ENCODE results near the gene FGF8. TPM values are rescaled to one million over a fixed set of nuclear protein-coding genes. Genes with fewer than 3 reads are reported as not detected.

FGF8 gene
- total and polyA plus RNA-seq, 7 donors: not detected

DNA sequence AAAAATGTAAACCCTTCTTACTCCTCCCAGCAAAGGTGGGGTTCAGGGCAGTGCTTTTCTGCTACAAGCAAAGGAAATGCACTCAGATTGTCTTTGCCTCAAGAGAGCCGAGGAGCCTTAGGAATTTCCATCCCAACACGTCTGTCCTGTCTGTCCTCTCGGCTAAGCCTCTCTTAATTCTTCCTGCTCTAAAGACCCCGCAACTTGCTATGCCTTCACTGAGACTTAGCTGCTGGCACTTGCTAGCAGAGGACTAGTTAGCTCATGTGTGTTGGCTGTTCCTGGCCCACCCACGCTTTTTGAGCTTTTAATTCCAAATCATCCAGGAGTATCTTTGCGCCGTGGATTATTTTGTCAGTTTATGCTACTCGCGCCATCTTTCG, 7.8 kb upstream of the FGF8 start:
- peak overlapping the region; percentile 46 for H3K27ac ChIP-seq
- H3K27me3 ChIP-seq (ENCODE audit: insufficient read depth in 3 of 3, low read length in 2 of 3): peaks cover 0 to 11% (median 4%) of the 10 kb centered on the region in 3 donors
- peak overlapping the region; percentile 86 for H3K4me3 ChIP-seq
- peaks cover 10 to 50% of the 10 kb centered on the region in 2 donors for H3K36me3 ChIP-seq (ENCODE audit: insufficient read depth in 1 of 2, low read depth in 1 of 2)
- DNase-seq (no peak), ATAC-seq (no peak)
- 46 to 53% (median 50%) methylated on average over 10 of the region's 10 CpGs for WGBS, 3 donors
- TF ChIP-seq, protein P1, sequence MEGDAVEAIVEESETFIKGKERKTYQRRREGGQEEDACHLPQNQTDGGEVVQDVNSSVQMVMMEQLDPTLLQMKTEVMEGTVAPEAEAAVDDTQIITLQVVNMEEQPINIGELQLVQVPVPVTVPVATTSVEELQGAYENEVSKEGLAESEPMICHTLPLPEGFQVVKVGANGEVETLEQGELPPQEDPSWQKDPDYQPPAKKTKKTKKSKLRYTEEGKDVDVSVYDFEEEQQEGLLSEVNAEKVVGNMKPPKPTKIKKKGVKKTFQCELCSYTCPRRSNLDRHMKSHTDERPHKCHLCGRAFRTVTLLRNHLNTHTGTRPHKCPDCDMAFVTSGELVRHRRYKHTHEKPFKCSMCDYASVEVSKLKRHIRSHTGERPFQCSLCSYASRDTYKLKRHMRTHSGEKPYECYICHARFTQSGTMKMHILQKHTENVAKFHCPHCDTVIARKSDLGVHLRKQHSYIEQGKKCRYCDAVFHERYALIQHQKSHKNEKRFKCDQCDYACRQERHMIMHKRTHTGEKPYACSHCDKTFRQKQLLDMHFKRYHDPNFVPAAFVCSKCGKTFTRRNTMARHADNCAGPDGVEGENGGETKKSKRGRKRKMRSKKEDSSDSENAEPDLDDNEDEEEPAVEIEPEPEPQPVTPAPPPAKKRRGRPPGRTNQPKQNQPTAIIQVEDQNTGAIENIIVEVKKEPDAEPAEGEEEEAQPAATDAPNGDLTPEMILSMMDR (IDR thresholded peaks at IDR 0.05): no peak
- H3K9me3 ChIP-seq: no peaks in the 10 kb centered on the region
- intact Hi-C loops (cut with DNase I): no loop called here
- H3K4me1 ChIP-seq: peaks cover 39% of the 10 kb centered on the region

DNA sequence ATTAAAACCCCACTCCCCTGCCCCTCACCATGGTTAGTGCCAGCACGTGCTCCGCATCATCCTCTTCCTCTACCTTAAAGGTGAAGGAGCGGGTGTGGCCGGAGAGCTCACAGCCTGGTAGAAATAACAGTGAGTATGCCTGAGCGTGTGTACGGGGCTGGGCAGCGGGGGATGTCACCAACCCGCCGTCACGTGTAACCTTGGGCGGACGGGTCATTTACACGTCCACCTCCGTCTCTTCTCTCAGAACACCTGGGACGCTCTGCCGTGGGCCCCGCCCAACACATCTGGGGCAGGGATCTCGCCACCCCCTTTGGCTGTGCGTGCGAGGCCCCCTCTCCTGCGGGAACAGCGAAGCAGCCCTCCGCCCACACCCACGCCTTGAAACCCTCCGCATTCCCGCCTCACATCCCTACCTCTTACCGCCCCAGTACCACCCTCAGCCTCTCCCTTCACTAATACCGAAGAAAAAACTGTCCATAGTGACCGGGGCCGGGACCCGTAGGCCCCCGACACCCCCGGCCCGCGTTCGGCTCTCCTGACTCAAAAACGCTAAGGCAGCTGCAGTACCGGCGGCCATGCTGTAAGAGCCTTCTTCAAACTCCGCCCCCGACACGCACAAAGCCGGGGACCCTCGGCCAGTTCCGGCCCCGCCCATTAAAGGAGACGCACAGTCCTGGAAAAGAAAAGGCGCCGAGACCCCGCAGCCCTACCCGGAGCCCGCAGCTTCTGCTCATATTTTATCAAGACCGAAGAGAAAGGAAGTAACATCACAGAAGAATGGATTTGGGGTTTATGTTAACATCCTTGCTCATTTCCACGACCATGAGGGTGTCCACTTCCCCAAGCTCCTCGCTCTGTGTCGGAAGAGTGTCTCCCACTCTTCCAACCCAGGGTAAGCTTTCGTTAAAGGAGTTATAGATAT, 7.2 kb upstream of the FGF8 start, which contains the start of gene NPM3:
TSS of gene NPM3 (minus strand) at position 636 of the 925 bp plus-strand sequence. CDS start at position 580, 56 bp downstream.
- 1 to 2% (median 1%) methylated on average over 57 of the region's 57 CpGs for WGBS, 3 donors
- TF ChIP-seq, protein P1 (IDR thresholded peaks at IDR 0.05): no peak
- Histone ChIP-seq H3K4me1 (peaks cover 39% of the 10 kb centered on the region), H3K27ac (peak within 1 kb of the TSS; percentile 46), H3K36me3 (ENCODE audit: insufficient read depth in 1 of 2, low read depth in 1 of 2) (peaks cover 8 to 43% of the 10 kb centered on the region in 2 donors), H3K9me3 (no peaks in the 10 kb centered on the region), H3K4me3 (peak within 1 kb of the TSS; percentile 86), H3K27me3 (ENCODE audit: insufficient read depth in 3 of 3, low read length in 2 of 3) (peaks cover 0 to 17% (median 4%) of the 10 kb centered on the region in 3 donors)
- DNase-seq (peak; percentile 84 to 89), ATAC-seq (peak; percentile 71 to 81 (median 80))
- intact Hi-C loops (cut with DNase I): no loop called here

DNA sequence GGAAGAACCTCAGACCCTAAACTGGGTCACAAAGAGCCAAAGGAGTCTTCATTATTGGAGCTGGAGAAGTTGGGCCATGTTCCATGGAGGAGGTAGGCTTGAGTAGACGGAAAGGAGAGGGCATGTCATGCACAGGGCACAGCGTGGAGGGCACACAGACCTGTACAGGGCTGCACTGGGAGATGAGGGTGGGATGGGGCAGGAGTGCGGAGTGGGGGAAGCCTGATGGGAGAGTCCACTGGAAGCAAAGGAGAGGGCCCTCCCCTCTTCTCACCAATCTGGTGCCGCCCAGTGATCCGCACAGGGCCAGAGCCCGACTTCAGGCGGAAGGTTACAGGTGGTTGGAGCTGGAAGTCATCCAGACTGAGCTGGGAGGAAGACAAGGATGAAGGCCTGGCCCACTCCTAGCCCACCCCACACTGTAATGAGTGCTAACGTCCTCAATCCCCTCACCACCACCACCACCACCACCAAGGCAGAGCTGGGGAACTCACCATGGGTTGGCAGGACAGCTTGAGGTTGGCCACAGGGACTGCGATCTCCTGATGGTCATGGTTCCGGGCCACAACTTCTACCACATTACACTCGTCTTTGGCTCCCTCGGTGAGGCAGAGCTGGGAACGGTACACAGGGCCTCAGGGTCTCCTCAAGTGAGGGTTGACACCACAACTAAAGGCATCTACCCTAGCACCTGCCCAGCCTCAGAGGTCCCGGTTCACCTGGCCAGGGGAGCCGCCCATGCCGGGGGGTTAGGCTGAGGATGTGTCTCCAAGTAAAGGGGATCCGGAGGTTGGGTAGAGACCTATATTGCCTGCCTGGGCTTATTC, 6.3 kb upstream of the FGF8 start:
- H3K27ac ChIP-seq: no peak overlapping the region
- peaks cover 8 to 35% of the 10 kb centered on the region in 2 donors for H3K36me3 ChIP-seq (ENCODE audit: insufficient read depth in 1 of 2, low read depth in 1 of 2)
- H3K9me3 ChIP-seq: no peaks in the 10 kb centered on the region
- TF ChIP-seq, protein P1 (IDR thresholded peaks at IDR 0.05): no peak
- peak overlapping the region; percentile 86 for H3K4me3 ChIP-seq
- H3K27me3 ChIP-seq (ENCODE audit: insufficient read depth in 3 of 3, low read length in 2 of 3): peaks cover 0 to 26% (median 4%) of the 10 kb centered on the region in 3 donors
- intact Hi-C loops (cut with DNase I): loop anchor here (1.0 to 2.0 kb wide), 2 partner anchors 179 to 180 kb away; no protein-coding TSS in a partner anchor
- ATAC-seq (no peak), DNase-seq (no peak)
- 49 to 53% (median 53%) methylated on average over 13 to 17 of the region's 17 CpGs for WGBS, 3 donors
- H3K4me1 ChIP-seq: peaks cover 39% of the 10 kb centered on the region

DNA sequence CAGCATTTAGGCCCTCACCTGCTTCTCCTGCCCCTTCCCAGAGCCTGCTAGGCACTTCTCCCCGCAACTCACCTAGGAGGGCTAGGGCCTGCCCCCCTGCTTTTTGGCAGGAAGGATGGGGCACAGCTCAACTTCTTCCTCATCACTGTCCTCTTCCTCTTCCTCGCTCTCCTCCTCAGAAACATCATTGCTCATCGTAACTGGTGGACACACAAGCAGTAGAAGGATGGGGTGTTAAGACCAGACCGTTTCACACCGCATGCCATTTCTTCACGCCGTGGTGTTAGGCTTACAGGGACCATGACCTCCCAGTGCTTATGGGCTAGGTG, 5.7 kb upstream of the FGF8 start:
- H3K4me1 ChIP-seq: peaks cover 39% of the 10 kb centered on the region
- H3K27ac ChIP-seq: no peak overlapping the region
- TF ChIP-seq, protein P1 (IDR thresholded peaks at IDR 0.05): no peak
- no peaks in the 10 kb centered on the region for H3K9me3 ChIP-seq
- H3K36me3 ChIP-seq (ENCODE audit: insufficient read depth in 1 of 2, low read depth in 1 of 2): peaks cover 7 to 29% of the 10 kb centered on the region in 2 donors
- DNase-seq: no peak
- intact Hi-C loops (cut with DNase I): loop anchor here (1.0 to 2.0 kb wide), 2 partner anchors 179 kb away; no protein-coding TSS in a partner anchor
- peaks cover 0 to 31% (median 6%) of the 10 kb centered on the region in 3 donors for H3K27me3 ChIP-seq (ENCODE audit: insufficient read depth in 3 of 3, low read length in 2 of 3)
- ATAC-seq: no peak
- no peak overlapping the region for H3K4me3 ChIP-seq
- WGBS, 3 donors: 75 to 80% (median 77%) methylated on average over 7 of the region's 7 CpGs
